Astrocyte of the hippocampus (primary cell): Measurements from ENCODE around the gene GALK1.
"Not testable (repeated sequence)": the region's sequence is repeated elsewhere in the genome, so short reads cannot be mapped to it uniquely, and the experiment has no call there.

Experiments
- DNase-seq: peaks from one replicate; pipeline ENCODE4 v3.0.0; 2011; ENCODE audit warnings: low read depth, low spot score

GALK1 gene

DNA sequence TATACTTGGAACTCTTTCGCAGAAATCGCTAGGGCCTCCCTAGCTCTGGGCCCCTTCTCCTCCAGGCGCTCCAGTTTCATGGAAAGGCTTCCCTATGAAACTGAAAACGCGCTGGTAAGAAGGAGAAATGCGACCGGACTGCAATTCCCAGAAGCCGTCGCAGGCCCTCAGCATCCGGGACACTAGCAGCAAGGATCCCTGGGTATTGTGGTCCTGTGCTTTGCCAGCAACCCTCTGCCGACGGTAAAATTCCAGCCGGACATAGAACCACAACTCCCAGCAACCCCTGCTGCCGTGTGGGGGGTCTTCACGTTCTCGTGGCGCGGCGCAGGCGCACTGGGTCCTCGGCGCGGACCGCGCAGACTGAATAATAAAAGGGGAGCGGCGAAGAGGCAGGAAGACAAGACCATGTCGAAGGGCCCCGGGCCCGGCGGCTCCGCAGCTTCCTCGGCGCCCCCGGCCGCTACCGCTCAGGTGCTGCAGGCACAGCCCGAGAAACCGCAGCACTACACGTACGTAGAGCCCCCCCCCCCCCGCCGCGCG, 19.6 kb upstream of the GALK1 start, which contains the start of gene UNK:
Gene UNK, plus strand, starts transcription at position 334 of the 543 bp plus-strand sequence. Its CDS starts 75 bp downstream, at position 409.
- peak; percentile 99 for DNase-seq

DNA sequence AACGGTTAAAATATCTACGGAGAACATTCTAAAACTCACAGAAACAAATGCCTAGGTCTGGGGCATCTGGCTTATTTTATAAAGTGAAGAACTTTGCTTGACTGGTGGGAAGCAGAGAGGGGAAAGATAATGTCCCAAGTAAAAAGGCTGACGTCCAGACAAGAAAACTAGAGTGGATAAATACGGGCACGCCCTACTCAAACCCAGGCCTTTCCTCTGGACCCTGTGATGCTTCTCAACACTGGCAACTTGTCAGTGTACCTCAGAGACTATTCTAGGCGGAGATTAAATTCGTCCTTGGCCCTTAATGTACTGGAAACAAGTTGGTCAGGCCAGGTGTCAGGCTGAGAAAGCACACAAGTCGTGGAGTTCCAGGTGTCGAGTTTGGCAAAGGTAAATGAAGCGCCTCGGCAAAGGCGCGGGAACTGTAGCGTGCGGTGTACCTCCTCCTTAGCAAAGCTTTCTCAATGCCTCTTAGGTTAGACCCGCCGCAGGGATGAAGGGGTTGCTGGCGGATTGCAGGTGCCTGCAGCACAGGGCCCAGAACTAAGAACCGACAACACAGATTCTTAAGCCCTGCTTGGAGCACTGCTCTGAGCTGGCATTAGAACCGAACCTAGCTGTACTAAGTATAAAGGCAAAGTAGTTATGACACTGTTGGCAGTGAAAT, 18.9 kb upstream of the GALK1 start:
- DNase-seq: no peak

DNA sequence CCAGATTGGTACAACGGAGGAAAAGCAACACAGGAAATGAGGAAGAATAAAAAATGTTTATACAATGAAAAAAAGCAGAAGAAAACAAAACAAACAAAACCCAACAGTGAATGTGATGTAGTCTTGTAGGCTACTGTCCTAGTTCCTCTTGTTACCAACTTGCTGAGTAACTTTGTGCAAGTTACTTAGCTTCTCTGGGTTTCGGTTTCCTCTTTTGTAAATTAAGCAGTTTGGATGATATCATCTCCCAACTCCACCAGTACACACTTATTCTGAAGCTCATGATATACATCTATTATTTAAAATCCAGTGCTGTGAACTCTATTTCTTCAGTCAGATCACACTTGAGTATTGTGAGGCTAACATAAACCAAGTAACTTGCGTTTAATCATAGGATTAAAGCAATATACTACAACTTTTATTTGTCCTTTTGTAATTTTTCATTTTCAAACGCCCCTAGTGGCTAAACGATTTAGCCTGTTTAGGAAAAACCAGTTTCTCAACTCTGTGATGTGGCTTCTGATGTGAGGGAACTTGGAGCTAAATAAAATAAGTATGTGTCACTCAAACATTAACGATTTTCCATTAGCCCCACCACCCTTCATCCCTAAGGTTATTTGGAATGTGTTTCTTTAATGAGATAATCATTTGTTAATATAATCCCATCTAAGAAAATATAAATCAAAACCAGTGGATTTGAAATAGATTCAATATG, 18.2 kb upstream of the GALK1 start:
- peak; percentile 60 for DNase-seq

DNA sequence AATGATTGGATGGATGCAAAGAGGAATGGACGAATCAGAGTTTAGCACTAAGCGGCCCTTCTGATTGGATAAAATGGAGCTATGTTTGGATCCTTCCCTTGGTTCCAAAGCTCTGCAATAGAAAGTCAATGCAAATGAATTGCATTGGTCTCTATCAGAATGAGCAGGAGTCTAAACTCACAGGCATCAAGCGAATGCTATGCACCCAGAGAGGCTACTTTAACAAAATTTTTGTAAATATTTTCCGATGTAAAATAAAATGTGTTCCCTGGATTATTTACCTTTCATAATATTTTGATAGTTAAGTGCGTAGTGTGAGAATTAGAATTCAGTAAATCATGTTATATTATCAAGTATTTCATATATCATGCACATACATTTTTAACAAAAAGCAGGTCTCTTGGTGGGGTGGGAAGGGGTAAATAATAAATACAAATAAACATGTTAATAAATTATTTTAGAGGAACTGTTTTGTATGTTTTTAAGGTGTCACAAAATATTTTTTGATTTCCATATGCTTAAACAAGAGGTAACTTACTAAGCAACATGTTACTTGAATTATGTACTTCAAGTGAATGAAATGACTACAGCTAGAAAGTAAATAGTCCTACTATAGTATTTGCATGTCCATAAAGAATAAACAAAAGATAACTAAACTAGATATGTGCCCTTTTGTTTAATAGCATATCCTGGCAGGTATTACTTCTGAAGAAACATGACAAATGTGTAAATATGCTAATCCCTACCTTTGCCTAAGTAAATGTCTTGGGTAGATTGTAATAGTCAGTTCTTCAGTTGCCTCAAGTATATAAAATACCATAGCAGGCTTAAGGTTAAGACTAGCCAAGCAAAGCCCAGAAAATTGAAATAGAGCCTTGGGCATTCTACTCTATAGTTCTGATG, 15.2 kb upstream of the GALK1 start:
- DNase-seq: no peak

DNA sequence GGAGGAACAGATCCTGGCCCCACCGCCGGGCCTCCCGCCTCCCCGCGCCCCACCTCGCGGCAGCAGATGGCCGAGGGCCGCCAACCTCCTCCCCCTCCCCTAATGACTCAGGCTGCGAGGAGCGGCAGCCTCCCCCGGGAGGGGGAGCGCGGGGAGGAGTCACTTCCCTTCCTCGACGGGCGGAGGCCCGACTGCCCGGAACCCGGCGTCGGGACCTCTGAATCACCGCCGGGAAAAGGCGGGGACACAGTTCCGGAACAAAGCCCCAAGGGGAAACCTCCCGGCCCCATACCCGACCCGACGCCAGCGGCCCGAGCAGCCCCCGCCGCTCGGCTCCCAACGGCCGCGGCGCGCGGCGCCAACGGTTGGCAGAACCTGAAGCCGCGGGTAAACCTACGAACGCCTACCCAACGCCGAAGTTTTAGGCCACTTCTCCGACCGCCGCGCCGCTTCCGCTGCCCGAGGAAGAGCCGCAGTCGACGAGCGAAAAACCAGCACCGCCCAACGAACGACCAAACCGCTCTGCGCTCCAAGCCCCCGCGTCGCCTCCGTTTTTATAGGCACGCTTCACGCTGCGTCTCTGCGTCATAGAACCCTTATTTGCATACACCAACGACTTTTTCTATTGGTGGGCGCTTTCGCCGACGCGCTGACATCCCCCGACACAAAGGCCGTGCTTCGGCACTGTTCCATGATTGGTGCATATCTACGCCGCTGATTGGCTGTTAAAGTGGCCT, 14.4 kb upstream of the GALK1 start:
- peak; percentile 100 for DNase-seq

GRCh38 chr17:75778861-75779249, 13.9 kb upstream of the GALK1 start:
- DNase-seq: no peak

DNA sequence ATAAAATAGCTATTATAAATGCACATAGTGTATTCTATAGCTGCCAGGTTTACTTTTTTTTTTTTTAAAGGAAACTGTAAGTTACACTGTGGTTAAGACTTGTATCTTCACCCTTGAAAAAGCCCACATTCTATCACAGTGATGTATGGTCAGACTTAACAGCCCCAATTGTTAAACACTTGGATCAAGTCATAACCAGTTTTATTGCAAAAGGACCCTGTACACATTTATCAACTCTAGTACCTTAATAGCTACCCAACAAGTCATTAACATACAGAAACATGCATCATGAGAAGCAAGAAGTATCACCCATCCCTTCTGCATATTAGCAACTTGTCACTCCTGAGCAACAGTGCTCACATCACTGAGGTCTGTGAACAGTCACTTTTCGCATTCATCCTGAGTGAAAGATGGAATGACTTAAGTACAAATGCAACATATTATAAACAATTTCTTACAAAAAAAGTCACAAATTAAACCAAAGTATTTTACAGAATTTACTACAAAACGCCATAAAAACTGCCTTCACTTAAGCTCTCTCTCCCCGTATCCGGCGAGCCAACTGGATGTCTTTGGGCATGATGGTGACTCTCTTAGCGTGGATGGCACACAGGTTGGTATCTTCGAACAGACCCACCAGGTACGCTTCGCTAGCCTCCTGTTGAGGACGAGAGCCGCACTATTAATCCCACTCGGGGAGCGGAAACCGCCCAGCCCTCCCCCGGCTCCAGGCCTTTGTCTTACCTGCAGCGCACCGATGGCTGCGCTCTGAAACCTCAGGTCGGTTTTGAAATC, 13.3 kb upstream of the GALK1 start:
- not testable (repeated sequence) for DNase-seq

- DNase-seq: no peak
Observed at GRCh38 chr17:75777296-75777922, 12.4 kb upstream of the GALK1 start.

- no peak for DNase-seq
Observed at GRCh38 chr17:75776386-75777295, 11.6 kb upstream of the GALK1 start.

- DNase-seq: peak; percentile 44
Observed at GRCh38 chr17:75774991-75775668, 10.1 kb upstream of the GALK1 start.

DNA sequence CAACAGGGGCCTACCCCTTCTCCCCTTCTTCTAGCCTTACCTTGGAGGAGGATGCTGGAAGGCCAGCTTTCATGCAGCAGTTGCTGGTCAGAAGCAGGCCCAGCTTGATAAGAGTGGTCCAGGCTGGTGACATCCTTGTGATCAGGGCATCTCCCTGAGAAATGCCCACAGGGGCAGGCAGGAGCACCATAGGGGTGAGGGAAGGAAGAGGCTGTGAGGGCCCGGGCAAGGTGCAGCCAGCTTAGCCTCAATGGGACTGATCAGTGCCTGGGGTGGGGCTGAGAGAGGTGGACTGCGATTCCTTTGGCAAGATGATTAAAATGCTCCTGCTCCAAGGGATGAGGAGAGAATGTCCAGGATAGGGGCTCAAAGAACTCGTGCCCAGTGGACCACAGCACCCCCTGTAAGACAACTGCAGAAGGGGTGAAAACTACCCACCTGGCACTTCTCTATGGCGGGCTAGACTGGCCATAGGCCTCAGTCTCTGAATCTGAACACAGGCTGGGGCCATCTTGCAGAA, 9.5 kb upstream of the GALK1 start:
- no peak for DNase-seq

DNA sequence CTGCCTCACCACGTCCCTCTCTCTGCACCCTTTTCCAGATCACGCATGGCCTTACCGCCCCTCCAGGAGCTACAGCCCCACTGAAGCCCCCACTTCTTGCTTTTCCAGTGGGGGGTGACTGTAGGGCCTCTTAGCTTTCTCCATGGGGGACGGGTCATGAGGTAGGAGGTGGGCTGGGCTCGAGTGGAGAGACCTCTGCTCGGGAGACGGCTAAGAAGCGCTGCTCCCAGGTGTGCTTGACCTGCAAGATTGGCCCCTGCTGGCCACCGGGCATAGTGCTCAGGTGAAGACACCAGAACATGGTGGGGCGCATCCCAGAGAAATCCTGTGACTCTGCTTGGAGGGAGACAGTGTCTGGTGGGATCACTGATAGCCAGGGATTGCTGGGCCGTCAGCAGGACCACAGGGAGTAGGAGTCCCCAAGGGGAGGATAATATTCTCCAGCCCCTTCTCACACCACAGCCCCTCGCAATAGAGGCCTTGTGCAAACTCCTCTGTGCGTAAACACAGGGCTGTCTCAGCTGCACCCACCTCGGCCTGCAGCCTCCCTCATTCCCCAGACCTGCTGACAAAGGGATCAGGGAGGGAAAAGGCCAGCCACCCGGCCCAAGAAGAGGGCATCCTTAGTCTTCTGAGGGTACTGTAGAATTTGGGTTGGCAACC, 8.9 kb upstream of the GALK1 start:
- DNase-seq: no peak

- no peak for DNase-seq
Observed at GRCh38 chr17:75773121-75773807, 8.3 kb upstream of the GALK1 start.

DNA sequence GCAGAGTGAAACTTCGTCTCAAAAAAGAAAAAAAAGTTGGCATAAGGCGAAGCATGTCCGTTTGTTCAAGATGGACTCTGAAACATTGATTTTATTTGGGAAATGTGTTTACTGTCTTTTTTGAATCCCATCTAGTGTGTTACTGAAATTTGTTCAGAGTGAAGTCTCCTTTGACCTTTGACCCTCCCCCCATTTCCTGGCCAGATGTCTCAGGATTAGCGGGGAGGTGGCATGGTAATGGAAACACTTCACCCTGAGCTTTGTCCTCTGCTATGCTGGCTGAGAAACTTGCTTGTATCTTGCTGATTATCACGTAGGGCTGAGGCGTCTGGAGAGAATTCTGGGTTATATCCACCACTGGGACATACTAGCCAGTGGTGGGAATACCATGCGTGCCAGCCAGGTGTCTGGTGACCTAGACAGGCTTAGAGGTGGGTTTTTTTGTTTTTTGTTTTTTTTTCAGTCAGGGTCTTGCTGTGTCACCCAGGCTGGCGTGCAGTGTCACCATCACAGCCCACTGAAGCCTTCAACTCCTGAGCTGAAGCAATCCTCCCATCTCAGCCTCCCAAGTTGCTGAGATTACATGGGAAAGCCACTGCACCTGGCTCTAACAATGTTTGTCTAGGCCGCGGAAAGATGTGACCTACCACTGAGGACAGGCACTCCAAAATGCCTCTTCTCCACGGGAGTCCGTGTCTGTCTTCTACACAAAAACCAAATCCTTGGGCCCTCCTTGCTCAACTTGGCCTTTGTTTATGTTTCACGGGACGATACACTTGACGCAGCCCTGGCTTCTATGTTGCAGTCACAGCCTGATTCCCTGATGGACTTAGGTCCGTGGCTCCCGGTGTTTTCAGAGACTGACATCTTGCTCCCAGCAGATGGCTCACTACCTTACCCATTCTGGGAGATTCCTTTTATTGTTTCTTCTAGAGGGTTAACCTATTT, 6.6 kb upstream of the GALK1 start:
- DNase-seq: no peak

GRCh38 chr17:75769536-75769935, 4.5 kb upstream of the GALK1 start:
- no peak for DNase-seq

GRCh38 chr17:75767881-75768280, 2.9 kb upstream of the GALK1 start:
- no peak for DNase-seq
